H54 (cell line): ENCODE data around the gene RPS6KL1.

Experiments
- DNase-seq: peaks from one replicate; pipeline ENCODE4 v3.0.0; 2011; ENCODE audit warnings: low spot score, mixed read lengths; ENCODE audit not compliant: insufficient read length
- FAIRE-seq: peaks from 3 replicates; lab custom pipeline; 2011; peaks lifted over from hg19 to GRCh38; lab: Jason Lieb, UNC
- POLR2A ChIP-seq: IDR thresholded peaks from 2 replicates; pipeline ENCODE4 v1.6.1; 2011; ENCODE audit warnings: low read depth, mild to moderate bottlenecking, low read length

RPS6KL1 gene

GRCh38 chr14:74888164-74889158 lies 34.6 kb downstream of the RPS6KL1 start:
- TF ChIP-seq POLR2A, result no peak
- DNase-seq, result no peak
- no peak for FAIRE-seq

- no peak for TF ChIP-seq POLR2A
- FAIRE-seq (no peak), DNase-seq (no peak)
Observed at GRCh38 chr14:74886001-74886400, 37.1 kb downstream of the RPS6KL1 start.

DNA sequence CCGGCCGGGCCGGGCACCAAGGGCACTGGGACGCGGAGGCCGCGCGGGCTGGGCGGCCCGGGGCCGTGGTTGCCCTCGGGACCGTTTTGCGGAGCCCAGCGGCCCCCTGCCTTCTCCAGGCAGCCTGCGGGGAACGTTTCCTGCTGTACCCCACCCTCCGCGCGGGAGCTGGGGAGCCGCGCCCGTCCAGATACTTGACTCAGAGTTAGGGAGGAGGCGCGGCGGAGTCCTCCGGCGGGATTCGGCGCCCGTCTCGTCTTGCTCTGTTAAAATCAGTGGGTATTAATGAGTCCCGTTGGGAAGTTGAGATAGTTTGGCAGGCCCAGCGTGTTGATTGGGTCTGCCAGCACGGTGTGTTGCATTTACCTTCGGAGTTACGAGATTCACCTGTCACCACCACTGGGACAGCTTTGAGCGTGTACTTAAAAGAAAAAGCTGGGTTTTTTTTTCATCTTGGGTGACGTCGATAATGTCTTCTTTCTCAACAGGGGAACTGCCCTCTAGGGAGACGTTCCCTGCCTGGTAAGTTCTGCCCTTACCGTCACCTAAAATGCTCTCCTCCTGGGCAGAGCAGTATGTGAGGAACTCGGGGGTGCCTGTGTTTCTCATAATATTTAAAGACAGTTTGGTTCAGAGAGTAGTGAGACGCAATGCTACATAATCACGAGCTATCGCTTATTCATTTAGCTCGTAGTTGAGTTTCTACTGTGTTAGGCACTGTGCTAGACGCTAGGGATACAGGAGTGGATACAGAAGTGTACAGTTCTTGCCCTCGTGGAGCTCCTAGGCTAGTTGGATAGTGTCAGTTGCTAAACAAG lies 40.7 kb downstream of the RPS6KL1 start:
- no peak for TF ChIP-seq POLR2A
- DNase-seq (peak; percentile 45), FAIRE-seq (no peak)

- peak; percentile 89 for TF ChIP-seq POLR2A
- peak; percentile 75 for DNase-seq
- FAIRE-seq, result no peak
Observed at GRCh38 chr14:74881431-74882102, 41.5 kb downstream of the RPS6KL1 start, which contains the start of gene DLST. DLST (plus strand) TSS chr14:74881916; CDS start chr14:74881954, 38 bp downstream.

DNA sequence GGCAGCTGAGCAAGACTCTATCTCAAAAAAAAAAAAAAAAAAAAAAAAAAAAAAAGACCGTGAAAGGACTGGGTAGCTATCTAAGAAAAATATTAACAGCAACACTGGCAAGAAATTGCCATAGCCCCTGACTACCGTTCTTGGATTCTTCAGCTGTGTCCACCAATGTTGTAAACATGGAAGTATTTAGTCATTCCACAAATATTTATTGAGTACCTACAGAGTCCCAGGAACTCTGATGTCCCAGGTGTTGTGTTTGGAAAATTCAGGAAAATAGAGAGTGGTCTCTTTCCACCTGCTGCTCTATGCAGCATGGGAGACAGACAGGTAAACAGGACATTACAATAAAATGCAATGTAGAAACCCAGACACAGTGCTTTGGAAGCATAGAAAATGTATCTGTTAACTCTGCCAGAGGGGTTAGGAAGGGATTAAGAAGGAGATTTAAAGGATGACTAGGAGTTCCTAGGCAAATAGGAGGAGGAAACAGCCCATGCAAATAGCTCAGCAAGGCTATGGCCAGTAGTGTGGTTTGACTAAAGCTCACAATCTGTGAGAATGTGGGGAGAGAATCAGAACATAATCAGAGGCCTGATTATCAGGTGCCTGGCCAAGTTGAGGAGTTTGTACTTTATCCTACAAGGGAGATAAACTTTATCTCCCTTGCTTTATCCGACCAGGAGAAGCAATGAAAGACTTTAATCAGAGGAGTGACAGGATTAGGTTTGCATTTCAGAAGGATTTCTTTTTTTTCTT lies 43.5 kb downstream of the RPS6KL1 start:
- FAIRE-seq, result no peak
- no peak for TF ChIP-seq POLR2A
- DNase-seq, result no peak

DNA sequence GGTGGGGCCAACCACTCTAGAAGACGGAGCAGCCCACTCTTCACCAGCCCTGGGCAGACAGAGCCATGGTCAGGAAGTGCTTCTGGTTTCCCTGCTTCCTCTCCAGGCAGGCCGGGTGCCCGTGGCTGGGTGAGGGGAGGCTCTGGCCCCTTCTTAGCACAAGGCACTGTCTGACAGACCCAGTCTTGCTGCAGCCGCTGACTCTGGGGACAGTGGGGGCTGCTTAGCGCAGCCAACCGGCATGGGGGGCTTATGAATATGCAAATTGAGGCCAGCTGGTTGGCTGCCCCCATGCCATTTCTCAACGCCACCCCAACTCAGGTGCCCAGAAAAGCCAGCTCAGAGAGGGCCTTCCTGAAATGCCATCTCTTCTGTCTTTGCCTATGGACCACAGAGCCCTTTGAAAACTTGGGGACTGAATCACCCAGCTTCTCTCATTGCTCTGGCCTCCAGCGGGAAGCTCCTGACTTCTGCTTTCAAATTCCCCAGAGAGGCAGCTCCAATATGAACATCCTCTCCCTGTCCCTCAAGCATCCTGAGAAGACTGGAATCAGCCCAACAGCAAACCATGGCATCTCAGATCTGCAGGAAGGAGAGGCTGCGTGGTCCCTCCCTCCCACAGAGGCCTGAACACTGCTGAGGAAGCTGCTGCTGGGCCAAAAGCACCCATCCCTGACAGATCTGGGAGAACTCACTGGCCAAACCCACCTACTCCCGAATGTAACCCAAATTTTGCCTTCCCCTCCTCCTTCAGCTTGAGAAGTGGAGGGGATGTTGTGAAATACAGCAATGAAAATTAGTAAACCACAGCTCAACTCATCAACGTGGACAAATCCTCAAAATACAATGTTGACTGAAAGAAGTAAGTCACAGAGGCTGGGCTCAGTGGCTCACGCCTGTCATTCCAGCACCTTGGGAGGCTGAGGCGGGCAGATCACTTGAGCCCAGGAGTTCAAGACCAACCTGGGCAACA lies 46.8 kb downstream of the RPS6KL1 start, which contains the start of gene PROX2:
Gene PROX2 (minus strand): TSS at position 205 of the 973 bp plus-strand sequence. CDS start 12,311 bp downstream, outside the sequence.
- FAIRE-seq (no peak), DNase-seq (no peak)
- no peak for TF ChIP-seq POLR2A

GRCh38 chr14:74875204-74875603 lies 47.9 kb downstream of the RPS6KL1 start:
- TF ChIP-seq POLR2A, result no peak
- DNase-seq (no peak), FAIRE-seq (no peak)

GRCh38 chr14:74871819-74872218 lies 51.2 kb downstream of the RPS6KL1 start:
- FAIRE-seq (no peak), DNase-seq (no peak)
- no peak for TF ChIP-seq POLR2A

GRCh38 chr14:74868739-74869138 lies 54.3 kb downstream of the RPS6KL1 start:
- DNase-seq (no peak), FAIRE-seq (no peak)
- TF ChIP-seq POLR2A, result no peak

GRCh38 chr14:74867673-74868072 lies 55.4 kb downstream of the RPS6KL1 start:
- no peak for FAIRE-seq
- TF ChIP-seq POLR2A, result no peak
- no peak for DNase-seq

- TF ChIP-seq POLR2A, result no peak
- DNase-seq (no peak), FAIRE-seq (no peak)
Observed at GRCh38 chr14:74866708-74867389, 56.2 kb downstream of the RPS6KL1 start.
